ENCODE measurements around the gene CTSO. TPM values are rescaled to one million over a fixed set of nuclear protein-coding genes. Genes with fewer than 3 reads are reported as not detected.

Gene CTSO
- total RNA-seq, 1 experiment from 2014 or later: 0.57 TPM

GRCh38 chr4:155889946-155890345, 63.7 kb downstream of the CTSO start:
- no peak overlapping the region for H2AFZ ChIP-seq (ENCODE audit: low read depth, low read length, poor library complexity, severe bottlenecking)
- no peak overlapping the region for H3K9ac ChIP-seq (ENCODE audit: low read length)
- no peak overlapping the region for H3K4me2 ChIP-seq (ENCODE audit: low read length)
- H3K36me3 ChIP-seq (ENCODE audit: control insufficient read depth in 1 of 2, insufficient read depth in 2 of 2, low read length in 2 of 2): no peaks in the 10 kb centered on the region
- no peaks in the 10 kb centered on the region for H3K27me3 ChIP-seq (ENCODE audit: insufficient read depth, low read length)
- no peaks in the 10 kb centered on the region for H3K4me1 ChIP-seq (ENCODE audit: control insufficient read depth in 1 of 2, insufficient read depth in 2 of 2, low read length in 2 of 2)
- ChIA-PET RAD21 (ENCODE audit: low non-redundant PET in 1 of 2, low total read pairs in 2 of 2, uncharacterized antibody in 2 of 2, unreplicated experiment in 2 of 2) (no interaction called here), CTCF (no interaction called here), POLR2A (no interaction called here)
- DNase-seq (ENCODE audit: low read depth, low spot score): no peak
- intact Hi-C loops (cut with micrococcal nuclease): no loop called here
- BruUV-seq (replicated peaks): no TSS peak
- H3K9me3 ChIP-seq (ENCODE audit: control insufficient read depth in 1 of 2, insufficient read depth in 1 of 2, low read depth in 1 of 2, low read length in 2 of 2): no peaks in the 10 kb centered on the region
- no peaks in the 10 kb centered on the region for H3K9me2 ChIP-seq (ENCODE audit: insufficient read depth)
- TF ChIP-seq YY1 (IDR thresholded peaks at IDR 0.05; ENCODE audit: extremely low read depth, insufficient replicate concordance, low read depth, low read length) (no peak), SIN3A (IDR thresholded peaks at IDR 0.05; ENCODE audit: low read depth) (no peak), EGR1 (IDR thresholded peaks at IDR 0.05; ENCODE audit: low read depth) (no peak), ATF3 (IDR thresholded peaks at IDR 0.05) (no peak), POLR2AphosphoS5 (IDR thresholded peaks at IDR 0.05; ENCODE audit: low read depth, low read length) (no peak), ZFX (IDR thresholded peaks at IDR 0.05) (no peak), RAD21 (IDR thresholded peaks at IDR 0.05; ENCODE audit: low read depth) (no peak), ZBTB33 (IDR thresholded peaks at IDR 0.05; ENCODE audit: extremely low read depth, insufficient replicate concordance, low read length) (no peak), EZH2 (IDR thresholded peaks at IDR 0.05) (no peak), FOSL1 (IDR thresholded peaks at IDR 0.05; ENCODE audit: low read depth) (no peak), ELF1 (IDR thresholded peaks at IDR 0.05; ENCODE audit: borderline replicate concordance, low read depth) (no peak), SRF (IDR thresholded peaks at IDR 0.05; ENCODE audit: low read depth) (no peak), SP1 (IDR thresholded peaks at IDR 0.05; ENCODE audit: low read depth) (no peak), EZH2phosphoT487 (IDR thresholded peaks at IDR 0.05; ENCODE audit: borderline replicate concordance) (no peak), CEBPB (IDR thresholded peaks at IDR 0.05; ENCODE audit: low read depth) (no peak), JUND (IDR thresholded peaks at IDR 0.05) (no peak)
- no peak for ATAC-seq
- H4K20me1 ChIP-seq (ENCODE audit: insufficient read depth): no peaks in the 10 kb centered on the region
- no peak overlapping the region for H3K27ac ChIP-seq (ENCODE audit: low read depth, low read length)
- no peaks in the 10 kb centered on the region for H3K79me2 ChIP-seq (ENCODE audit: insufficient read depth, low read length)
- H3K4me3 ChIP-seq (replicated peaks in 1 of 2; ENCODE audit: low read depth in 1 of 2, low read length in 2 of 2): no peak overlapping the region

Measured in HCT116 (cell line).